DMS79 (cell line): ENCODE data around the gene EP400.
"Not testable (repeated sequence)": the region's sequence is repeated elsewhere in the genome, so short reads cannot be mapped to it uniquely, and the experiment has no call there.

Experiments used
- DNase-seq: peaks from one replicate; lab custom pipeline; 2025; lab: John Stamatoyannopoulos, UW

Gene EP400

GRCh38 chr12:132047630-132048029, 97.9 kb downstream of the EP400 start:
- not testable (repeated sequence) for DNase-seq

- DNase-seq = no peak
These were observed 99.7 kb downstream of the EP400 start for GRCh38 chr12:132049442-132049841.

- DNase-seq = peak; percentile 5
These were observed 100.1 kb downstream of the EP400 start for GRCh38 chr12:132049876-132050275.

GRCh38 chr12:132051718-132052117, 102.0 kb downstream of the EP400 start:
- not testable (repeated sequence) for DNase-seq

GRCh38 chr12:132052196-132052932, 102.6 kb downstream of the EP400 start:
- DNase-seq = peak; percentile 77

GRCh38 chr12:132053338-132054330, 103.9 kb downstream of the EP400 start:
- no peak for DNase-seq

GRCh38 chr12:132054983-132055382, 105.2 kb downstream of the EP400 start:
- no peak for DNase-seq

- DNase-seq = no peak
These were observed 105.9 kb downstream of the EP400 start for GRCh38 chr12:132055535-132056096.

GRCh38 chr12:132056320-132056719, 106.6 kb downstream of the EP400 start:
- DNase-seq = no peak

- no peak for DNase-seq
These were observed 107.2 kb downstream of the EP400 start for GRCh38 chr12:132056951-132057350.

- no peak for DNase-seq
These were observed 107.9 kb downstream of the EP400 start for GRCh38 chr12:132057691-132058090.

- no peak for DNase-seq
These were observed 111.5 kb downstream of the EP400 start for GRCh38 chr12:132061197-132061596.

- no peak for DNase-seq
These were observed 112.1 kb downstream of the EP400 start for GRCh38 chr12:132061641-132062430.

- DNase-seq = no peak
These were observed 112.7 kb downstream of the EP400 start for GRCh38 chr12:132062481-132062880.

GRCh38 chr12:132063491-132063890, 113.7 kb downstream of the EP400 start:
- DNase-seq = no peak

GRCh38 chr12:132064631-132065030, 114.9 kb downstream of the EP400 start:
- DNase-seq = no peak

- DNase-seq = no peak
These were observed 115.5 kb downstream of the EP400 start for GRCh38 chr12:132065203-132065602.

- DNase-seq = no peak
These were observed 116.0 kb downstream of the EP400 start for GRCh38 chr12:132065609-132066344.

- no peak for DNase-seq
These were observed 116.6 kb downstream of the EP400 start for GRCh38 chr12:132066345-132066685.

GRCh38 chr12:132066749-132067148, 117.0 kb downstream of the EP400 start:
- DNase-seq = no peak

- DNase-seq = no peak
These were observed 117.4 kb downstream of the EP400 start for GRCh38 chr12:132067182-132067581.
